Activated CD8-positive, alpha-beta memory T cell treated with anti-CD3 and anti-CD28 coated beads, Interleukin-2, amount 50 U/mL, for 1 hour (primary cell): Measurements from ENCODE around the gene RHNO1.

Experiments used
- DNase-seq: peaks from one replicate; pipeline ENCODE4 v3.0.0-alpha.2; 2020; ENCODE audit errors: extremely low read depth

RHNO1 gene

GRCh38 chr12:2877047-2877952 lies at the start of gene RHNO1, which contains the start of gene FOXM1:
Gene RHNO1, plus strand, starts transcription at chr12:2877223. Its CDS starts 8,144 bp downstream, at chr12:2885367.
Gene FOXM1, minus strand, starts transcription at chr12:2877174. Its CDS starts 2,696 bp downstream, at chr12:2874478.
- peak; percentile 60 for DNase-seq

GRCh38 chr12:2829275-2829674 lies 47.7 kb upstream of the RHNO1 start:
- DNase-seq: no peak

- no peak for DNase-seq
These were observed 44.4 kb upstream of the RHNO1 start for GRCh38 chr12:2832550-2833127.

- no peak for DNase-seq
These were observed 43.7 kb upstream of the RHNO1 start for GRCh38 chr12:2833327-2833726.

- no peak for DNase-seq
These were observed 43.2 kb upstream of the RHNO1 start for GRCh38 chr12:2833810-2834209.

- DNase-seq: no peak
These were observed 42.2 kb upstream of the RHNO1 start, which contains the start of gene NRIP2 for GRCh38 chr12:2834581-2835491. Gene NRIP2, minus strand, starts transcription at chr12:2835035. Its CDS starts 52 bp downstream, at chr12:2834983.

- DNase-seq: no peak
These were observed 41.2 kb upstream of the RHNO1 start for GRCh38 chr12:2835691-2836403.

- DNase-seq: no peak
These were observed 40.4 kb upstream of the RHNO1 start for GRCh38 chr12:2836574-2836973.

- DNase-seq: no peak
These were observed 35.9 kb upstream of the RHNO1 start for GRCh38 chr12:2841056-2841650.

- DNase-seq: no peak
These were observed 34.1 kb upstream of the RHNO1 start for GRCh38 chr12:2842948-2843347.

- no peak for DNase-seq
These were observed 32.2 kb upstream of the RHNO1 start for GRCh38 chr12:2844786-2845185.

GRCh38 chr12:2845280-2845679 lies 31.7 kb upstream of the RHNO1 start:
- DNase-seq: no peak

GRCh38 chr12:2851931-2852330 lies 25.1 kb upstream of the RHNO1 start:
- no peak for DNase-seq

- no peak for DNase-seq
These were observed 23.4 kb upstream of the RHNO1 start for GRCh38 chr12:2853626-2854025.

- DNase-seq: no peak
These were observed 22.2 kb upstream of the RHNO1 start for GRCh38 chr12:2854669-2855453.

GRCh38 chr12:2855546-2855945 lies 21.5 kb upstream of the RHNO1 start:
- DNase-seq: no peak

GRCh38 chr12:2856051-2856450 lies 21.0 kb upstream of the RHNO1 start:
- DNase-seq: no peak

GRCh38 chr12:2857021-2857431 lies 20.0 kb upstream of the RHNO1 start, which contains the start of gene TEX52:
Gene TEX52, minus strand, starts transcription at chr12:2857039. Its CDS starts 13 bp downstream, at chr12:2857026.
- DNase-seq: no peak

GRCh38 chr12:2857576-2857975 lies 19.4 kb upstream of the RHNO1 start:
- no peak for DNase-seq

GRCh38 chr12:2858334-2858733 lies 18.7 kb upstream of the RHNO1 start:
- no peak for DNase-seq
